ENCODE measurements around the gene TMEM9. TPM values are rescaled to one million over a fixed set of nuclear protein-coding genes. Genes with fewer than 3 reads are reported as not detected.

TMEM9 gene
- total and polyA plus RNA-seq, 2 donors (not counting 3 experiments of a cell fraction or from before 2014, with no cell fraction given) = 39.3 to 96.1 TPM

DNA sequence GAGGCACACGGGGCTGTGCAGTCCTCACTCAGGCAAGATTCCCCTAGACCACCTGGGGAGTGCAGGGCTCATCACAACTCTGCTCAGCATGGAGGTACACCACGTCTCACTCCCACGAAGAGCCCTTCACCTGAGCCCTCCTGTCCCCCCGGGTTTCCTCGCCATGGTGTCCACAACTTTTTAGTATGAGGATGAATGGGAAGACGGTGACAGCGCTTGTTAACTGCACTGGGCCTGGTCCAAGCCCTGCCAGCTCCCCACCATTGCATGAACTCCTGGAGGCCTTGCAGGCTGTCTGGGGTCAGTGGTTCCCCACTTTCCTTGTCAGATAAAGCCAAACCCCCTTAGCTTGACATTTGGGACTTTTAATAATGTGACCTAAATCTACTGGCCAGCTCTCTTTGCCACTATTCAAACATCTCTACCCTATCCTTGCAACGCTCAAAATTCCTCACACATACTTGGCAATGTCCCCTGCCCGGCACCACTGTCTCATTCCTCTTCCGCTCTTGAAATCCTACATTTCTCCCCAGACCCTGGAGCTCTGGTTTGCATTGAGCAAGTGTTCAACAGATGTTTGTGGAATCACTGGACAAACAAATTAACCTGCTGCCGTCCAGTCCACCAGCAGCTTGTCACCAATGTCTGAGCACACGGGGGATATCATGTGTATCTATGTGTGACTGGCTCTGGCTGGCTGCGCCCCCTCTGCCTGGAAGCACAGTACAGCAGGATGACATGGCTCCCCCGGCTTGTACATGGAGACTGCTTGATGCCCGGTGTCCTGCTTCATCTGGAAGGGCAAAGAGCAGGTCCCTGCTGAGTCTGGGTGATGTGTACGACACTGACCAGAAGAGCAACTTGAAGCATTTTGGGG, 11.2 kb downstream of the TMEM9 start:
- DNase-seq (ENCODE audit: low read depth, low spot score) (no peak), FAIRE-seq (no peak)
- intact Hi-C loops (cut with micrococcal nuclease) = no loop called here
- no peak overlapping the region for H3K27ac ChIP-seq (ENCODE audit: insufficient read depth, low read depth, low read length)
- no peak overlapping the region for H3K4me2 ChIP-seq (ENCODE audit: insufficient read depth, low read length)
- ChIA-PET CTCF (interaction anchor here (1.3 to 1.9 kb wide), 2 partner anchors 11 to 24 kb away, joined by 3 to 6 read pairs; partner anchors contain the start of gene TMEM9), POLR2A (no interaction called here)
- H2AFZ ChIP-seq (ENCODE audit: low read depth, low read length) = no peak overlapping the region
- H3K36me3 ChIP-seq (ENCODE audit: control insufficient read depth in 2 of 2, extremely low read depth in 1 of 2, insufficient read depth in 2 of 2, low read length in 2 of 2) = peaks cover 0 to 46% of the 10 kb centered on the region in 2 experiments
- no TSS peak for BruUV-seq (replicated peaks)
- no peaks in the 10 kb centered on the region for H4K20me1 ChIP-seq (replicated peaks; ENCODE audit: control insufficient read depth, extremely low read depth, insufficient read depth, low read length)
- H3K9ac ChIP-seq (replicated peaks; ENCODE audit: extremely low read depth, insufficient read depth, low read length) = no peak overlapping the region
- dilution Hi-C loops (cut with MboI; ENCODE audit: extremely low pct_ligation_motif_present, low sequenced_read_pairs) = no loop called here
- no peaks in the 10 kb centered on the region for H3K9me3 ChIP-seq (replicated peaks; ENCODE audit: control insufficient read depth, insufficient read depth, low read length)
- no peak for TF ChIP-seq MYC (IDR thresholded peaks at IDR 0.05; ENCODE audit: low read depth, low read length)
- no peak for TF ChIP-seq POLR2A (IDR thresholded peaks at IDR 0.05; ENCODE audit: low read depth, low read length)
- TF ChIP-seq, protein P1, sequence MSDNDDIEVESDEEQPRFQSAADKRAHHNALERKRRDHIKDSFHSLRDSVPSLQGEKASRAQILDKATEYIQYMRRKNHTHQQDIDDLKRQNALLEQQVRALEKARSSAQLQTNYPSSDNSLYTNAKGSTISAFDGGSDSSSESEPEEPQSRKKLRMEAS (IDR thresholded peaks at IDR 0.05; ENCODE audit: insufficient read depth, insufficient read length) = no peak
- no peak for TF ChIP-seq FOS (IDR thresholded peaks at IDR 0.05; ENCODE audit: borderline replicate concordance, insufficient read depth, low read length)
- no peak for TF ChIP-seq EZH2 (IDR thresholded peaks at IDR 0.05; ENCODE audit: borderline replicate concordance, low read depth, low read length, severe bottlenecking)
- no peak for TF ChIP-seq JUN (IDR thresholded peaks at IDR 0.05; ENCODE audit: borderline replicate concordance, insufficient read depth, insufficient read length, low read depth)
- TF ChIP-seq POLR2AphosphoS5 (IDR thresholded peaks at IDR 0.05; ENCODE audit: insufficient read depth, low read depth, low read length) = no peak
- no peak for TF ChIP-seq GATA2 (IDR thresholded peaks at IDR 0.05; ENCODE audit: insufficient read depth, insufficient read length, low read depth, low read length)
- TF ChIP-seq, protein P2, sequence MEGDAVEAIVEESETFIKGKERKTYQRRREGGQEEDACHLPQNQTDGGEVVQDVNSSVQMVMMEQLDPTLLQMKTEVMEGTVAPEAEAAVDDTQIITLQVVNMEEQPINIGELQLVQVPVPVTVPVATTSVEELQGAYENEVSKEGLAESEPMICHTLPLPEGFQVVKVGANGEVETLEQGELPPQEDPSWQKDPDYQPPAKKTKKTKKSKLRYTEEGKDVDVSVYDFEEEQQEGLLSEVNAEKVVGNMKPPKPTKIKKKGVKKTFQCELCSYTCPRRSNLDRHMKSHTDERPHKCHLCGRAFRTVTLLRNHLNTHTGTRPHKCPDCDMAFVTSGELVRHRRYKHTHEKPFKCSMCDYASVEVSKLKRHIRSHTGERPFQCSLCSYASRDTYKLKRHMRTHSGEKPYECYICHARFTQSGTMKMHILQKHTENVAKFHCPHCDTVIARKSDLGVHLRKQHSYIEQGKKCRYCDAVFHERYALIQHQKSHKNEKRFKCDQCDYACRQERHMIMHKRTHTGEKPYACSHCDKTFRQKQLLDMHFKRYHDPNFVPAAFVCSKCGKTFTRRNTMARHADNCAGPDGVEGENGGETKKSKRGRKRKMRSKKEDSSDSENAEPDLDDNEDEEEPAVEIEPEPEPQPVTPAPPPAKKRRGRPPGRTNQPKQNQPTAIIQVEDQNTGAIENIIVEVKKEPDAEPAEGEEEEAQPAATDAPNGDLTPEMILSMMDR (IDR thresholded peaks at IDR 0.05; ENCODE audit: extremely low read depth in 1 of 2, insufficient read depth in 1 of 2, low read depth in 1 of 2, low read length in 2 of 2) = no peak
- H3K79me2 ChIP-seq (ENCODE audit: control insufficient read depth, insufficient read depth, low read length) = no peaks in the 10 kb centered on the region
- H3K9me1 ChIP-seq (replicated peaks; ENCODE audit: control insufficient read depth, extremely low read depth, insufficient read depth, low read length) = no peaks in the 10 kb centered on the region
- H3K27me3 ChIP-seq (ENCODE audit: control insufficient read depth in 2 of 2, insufficient read depth in 2 of 2, low read length in 2 of 2) = no peaks in the 10 kb centered on the region
- no peak overlapping the region for H3K4me3 ChIP-seq (replicated peaks in 1 of 3; ENCODE audit: insufficient read depth in 1 of 3, low read depth in 1 of 3, low read length in 3 of 3)
- no peaks in the 10 kb centered on the region for H3K4me1 ChIP-seq (ENCODE audit: control insufficient read depth, extremely low read depth, insufficient read depth, low read length)
